Thoracic aorta (tissue), 2 donors: ENCODE measurements around the gene LRRC53. TPM values are rescaled to one million over a fixed set of nuclear protein-coding genes. Genes with fewer than 3 reads are reported as not detected.

Experiments used
- ATAC-seq: fragments of 150-250 bp; one replicate; pipeline ENCODE4 v1.8.0; 2017; ENCODE audit warnings: low read depth; ENCODE audit not compliant: insufficient number of reproducible peaks, low FRiP score
- DNase-seq: peaks from one replicate; pipeline ENCODE4 v3.0.0-alpha.2; 2020; ENCODE audit warnings: low spot score
- H3K27ac ChIP-seq, 2 donors: fragments of 200-600 bp; sonication (generic); 1 replicate in 1 of 2; 2 replicates in 1 of 2; pipeline ENCODE4 v1.5.1; 2016; ENCODE audit warnings: mild to moderate bottlenecking in 2 of 2, moderate library complexity in 2 of 2
- H3K27me3 ChIP-seq: fragments of 200-600 bp; sonication (generic); replicated peaks from 2 replicates; pipeline ENCODE4 v1.6.0; 2016; ENCODE audit warnings: mild to moderate bottlenecking; ENCODE audit not compliant: insufficient read depth
- H3K36me3 ChIP-seq: fragments of 200-600 bp; sonication (generic); one replicate; pipeline ENCODE4 v1.5.1; 2016
- H3K4me1 ChIP-seq, 2 donors: fragments of 200-600 bp; sonication (generic); 1 replicate in 1 of 2; 2 replicates in 1 of 2; pipeline versions ENCODE4 v1.5.1 to v1.6.0; 2016; ENCODE audit warnings: low read depth in 2 of 2, mild to moderate bottlenecking in 1 of 2; ENCODE audit not compliant: control insufficient read depth in 1 of 2
- H3K4me3 ChIP-seq: fragments of 200-600 bp; sonication (generic); 2 replicates; pipeline ENCODE4 v1.5.1; 2016; ENCODE audit warnings: mild to moderate bottlenecking
- H3K9me3 ChIP-seq: fragments of 200-600 bp; sonication (generic); 2 replicates; pipeline ENCODE4 v1.5.1; 2016
- CTCF ChIP-seq: fragments of 200-600 bp; sonication (generic); IDR thresholded peaks from one replicate; pipeline ENCODE4 v1.5.1; 2019; ENCODE audit warnings: antibody characterized with exemption
- total RNA-seq, 2 donors: library from RNA; depleted of rRNA; stranded (reverse); fragments of >200 nt; gene quantifications; one replicate each; pipeline versions ENCODE4 v1.1.0 to v1.2.3, GENCODE V29; 2016

The LRRC53 gene
- total RNA-seq, 2 donors from 2014 or later = not detected

- Histone ChIP-seq H3K4me1 (no peaks in the 10 kb centered on the region), H3K36me3 (no peaks in the 10 kb centered on the region), H3K4me3 (no peak overlapping the region), H3K27ac (no peak overlapping the region), H3K9me3 (no peaks in the 10 kb centered on the region), H3K27me3 (no peaks in the 10 kb centered on the region)
- no peak for TF ChIP-seq CTCF
- DNase-seq (no peak), ATAC-seq (no peak)
Observed at GRCh38 chr1:74523873-74524480, 11.6 kb upstream of the LRRC53 start.

- ATAC-seq (no peak), DNase-seq (no peak)
- H3K9me3 ChIP-seq = no peaks in the 10 kb centered on the region
- H3K27ac ChIP-seq = no peak overlapping the region
- H3K4me1 ChIP-seq = no peaks in the 10 kb centered on the region
- no peak for TF ChIP-seq CTCF
- H3K36me3 ChIP-seq = no peaks in the 10 kb centered on the region
- no peaks in the 10 kb centered on the region for H3K27me3 ChIP-seq
- no peak overlapping the region for H3K4me3 ChIP-seq
Observed at GRCh38 chr1:74522148-74522547, 9.7 kb upstream of the LRRC53 start.

GRCh38 chr1:74517599-74518051 lies 5.2 kb upstream of the LRRC53 start:
- no peak overlapping the region for H3K27ac ChIP-seq

GRCh38 chr1:74513411-74514300 lies 1.2 kb upstream of the LRRC53 start:
- DNase-seq (no peak), ATAC-seq (no peak)
- Histone ChIP-seq H3K4me3 (no peak overlapping the region), H3K36me3 (no peaks in the 10 kb centered on the region), H3K27ac (no peak overlapping the region), H3K4me1 (no peaks in the 10 kb centered on the region), H3K27me3 (no peaks in the 10 kb centered on the region), H3K9me3 (no peaks in the 10 kb centered on the region)
- no peak for TF ChIP-seq CTCF

More at GRCh38 chr1:74517599-74518051, 5.2 kb upstream of the LRRC53 start:
- Histone ChIP-seq H3K4me3 (no peak overlapping the region), H3K9me3 (no peaks in the 10 kb centered on the region), H3K36me3 (no peaks in the 10 kb centered on the region), H3K27me3 (no peaks in the 10 kb centered on the region), H3K4me1 (no peaks in the 10 kb centered on the region)
- no peak for ATAC-seq
- DNase-seq = no peak
- no peak for TF ChIP-seq CTCF

- DNase-seq (no peak), ATAC-seq (no peak)
- TF ChIP-seq CTCF = no peak
Observed at GRCh38 chr1:74508449-74508848, 4.0 kb downstream of the LRRC53 start.

More at GRCh38 chr1:74508449-74508848, 4.0 kb downstream of the LRRC53 start:
- Histone ChIP-seq H3K4me1 (no peaks in the 10 kb centered on the region), H3K27me3 (no peaks in the 10 kb centered on the region), H3K9me3 (no peaks in the 10 kb centered on the region), H3K36me3 (no peaks in the 10 kb centered on the region), H3K4me3 (no peak overlapping the region), H3K27ac (no peak overlapping the region)
